Endodermal cell (in vitro differentiated cells): ENCODE results near the gene PTPRT. TPM values are rescaled to one million over a fixed set of nuclear protein-coding genes. Genes with fewer than 3 reads are reported as not detected.

Experiments used
- DNase-seq: peaks from one replicate; pipeline ENCODE4 v3.0.0-alpha.2; 2017
- H3K27ac ChIP-seq: 2 replicates; pipeline ENCODE4 v1.5.1; 2013; ENCODE audit warnings: mild to moderate bottlenecking, low read depth, low read length, moderate library complexity
- H3K27me3 ChIP-seq: 2 replicates; pipeline ENCODE4 v1.6.1; 2013; ENCODE audit warnings: mild to moderate bottlenecking, low read length, moderate library complexity; ENCODE audit not compliant: insufficient read depth, control insufficient read depth, poor library complexity, severe bottlenecking
- H3K36me3 ChIP-seq: 2 replicates; pipeline ENCODE4 v1.7.0; 2013; ENCODE audit warnings: mild to moderate bottlenecking, low read length, moderate library complexity; ENCODE audit not compliant: control insufficient read depth, insufficient read depth
- H3K4me1 ChIP-seq: one replicate; pipeline ENCODE4 v1.7.0; 2013; ENCODE audit warnings: low read length; ENCODE audit not compliant: control insufficient read depth, insufficient read depth
- H3K4me3 ChIP-seq: 2 replicates; pipeline ENCODE4 v1.5.1; 2013; ENCODE audit warnings: mild to moderate bottlenecking, low read length, moderate library complexity
- H3K9ac ChIP-seq: 2 replicates; pipeline ENCODE4 v1.6.1; 2013; ENCODE audit warnings: mild to moderate bottlenecking, low read length, moderate library complexity; ENCODE audit not compliant: poor library complexity, severe bottlenecking; ENCODE audit errors: extremely low read depth
- H3K9me3 ChIP-seq: 2 replicates; pipeline ENCODE4 v1.6.1; 2013; ENCODE audit warnings: mild to moderate bottlenecking, low read length, moderate library complexity; ENCODE audit not compliant: control insufficient read depth
- H3K27ac Mint-ChIP-seq: 2 replicates; pipeline ENCODE4 v1.8.0; 2020; ENCODE audit warnings: mixed read lengths
- H3K27me3 Mint-ChIP-seq: 2 replicates; pipeline ENCODE4 v1.8.0; 2021; ENCODE audit warnings: mild to moderate bottlenecking, mixed read lengths; ENCODE audit not compliant: insufficient read depth
- H3K36me3 Mint-ChIP-seq: 2 replicates; pipeline ENCODE4 v1.8.0; 2020; ENCODE audit warnings: low read depth, mixed read lengths
- H3K4me1 Mint-ChIP-seq: 2 replicates; pipeline ENCODE4 v1.8.0; 2020; ENCODE audit warnings: mixed read lengths
- H3K4me3 Mint-ChIP-seq: 2 replicates; pipeline ENCODE4 v1.8.0; 2020; ENCODE audit warnings: mild to moderate bottlenecking, moderate library complexity, mixed read lengths
- H3K9me3 Mint-ChIP-seq: 2 replicates; pipeline ENCODE4 v1.8.0; 2020; ENCODE audit warnings: mild to moderate bottlenecking, mixed read lengths
- WGBS, 2 experiments: methylation state at CpG; one replicate each; pipeline versions ENCODE4 v1.1.5 to v1.1.7; 2013; ENCODE audit warnings: missing lambda C conversion rate in 2 of 2, mixed read lengths in 1 of 2; ENCODE audit not compliant: insufficient coverage in 1 of 2, insufficient read length in 1 of 2; 5-methylcytosine and 5-hydroxymethylcytosine counted together
- total RNA-seq, 2 donors: library from RNA; stranded (reverse); fragmentation: NEBNext Ultra II Directional in 1 of 2; extraction: Animal tissue kit (Norgen Biotek cat#: 25700) in 1 of 2; gene quantifications; 2 replicates in 1 of 2; 3 replicates in 1 of 2; pipeline ENCODE4 v1.2.1, GENCODE V29; 2021
- TF ChIP-seq, protein P1 (sequence below): fragments of 200-600 bp; sonication (generic); conservative IDR thresholded peaks from 2 replicates; pipeline ENCODE4 v1.5.0; 2021; ENCODE audit warnings: antibody characterized with exemption, mild to moderate bottlenecking

Gene PTPRT
- total RNA-seq, 2 donors from 2014 or later, result 2.3 to 2.7 TPM

DNA sequence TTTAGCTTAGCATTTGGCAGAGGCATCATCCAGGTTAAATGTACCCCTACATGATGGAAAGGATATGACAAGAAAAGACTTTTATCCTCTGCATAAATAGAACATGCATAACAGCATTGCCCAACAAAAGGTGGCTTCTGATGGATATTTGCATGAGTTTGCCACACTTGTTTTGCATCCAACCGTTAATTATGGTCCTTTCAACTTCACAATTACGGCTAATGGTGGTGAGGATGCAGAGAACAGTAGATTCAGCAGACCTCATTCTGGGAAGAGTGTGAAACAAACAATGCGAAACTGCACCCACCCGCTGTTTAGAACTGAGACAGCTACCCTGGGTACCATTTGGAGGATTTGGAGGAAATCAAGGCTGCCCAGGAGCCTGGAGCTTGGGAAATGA lies 880.7 kb downstream of the PTPRT start:
- Histone ChIP-seq H3K27me3 (no peaks in the 10 kb centered on the region), H3K9ac (no peak overlapping the region)
- no peaks in the 10 kb centered on the region for H3K9me3 Mint-ChIP-seq

DNA sequence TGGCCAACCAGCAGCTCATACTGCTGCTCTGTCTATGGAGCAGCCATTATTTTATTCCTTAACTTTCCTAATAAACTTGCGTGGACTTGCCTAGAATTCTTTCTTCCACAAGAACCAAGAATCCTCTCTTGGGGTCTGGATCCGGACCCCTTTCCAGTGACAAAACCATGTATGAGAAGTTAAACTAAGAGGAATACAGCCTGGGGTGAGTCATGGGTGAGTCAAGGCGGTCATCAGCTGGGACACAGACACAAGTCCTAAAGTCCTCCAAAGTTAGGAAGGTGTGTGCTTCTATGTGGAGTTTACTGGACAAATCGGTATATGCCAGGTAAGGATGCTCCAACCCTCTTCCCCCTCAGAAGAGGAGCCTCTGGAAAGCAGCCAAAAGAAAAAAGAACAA lies 881.5 kb downstream of the PTPRT start:
- no peaks in the 10 kb centered on the region for H3K36me3 Mint-ChIP-seq
- no peaks in the 10 kb centered on the region for H3K27me3 ChIP-seq
- H3K36me3 ChIP-seq, result no peaks in the 10 kb centered on the region
- H3K9me3 ChIP-seq, result peaks cover 4% of the 10 kb centered on the region
- TF ChIP-seq, protein P1, sequence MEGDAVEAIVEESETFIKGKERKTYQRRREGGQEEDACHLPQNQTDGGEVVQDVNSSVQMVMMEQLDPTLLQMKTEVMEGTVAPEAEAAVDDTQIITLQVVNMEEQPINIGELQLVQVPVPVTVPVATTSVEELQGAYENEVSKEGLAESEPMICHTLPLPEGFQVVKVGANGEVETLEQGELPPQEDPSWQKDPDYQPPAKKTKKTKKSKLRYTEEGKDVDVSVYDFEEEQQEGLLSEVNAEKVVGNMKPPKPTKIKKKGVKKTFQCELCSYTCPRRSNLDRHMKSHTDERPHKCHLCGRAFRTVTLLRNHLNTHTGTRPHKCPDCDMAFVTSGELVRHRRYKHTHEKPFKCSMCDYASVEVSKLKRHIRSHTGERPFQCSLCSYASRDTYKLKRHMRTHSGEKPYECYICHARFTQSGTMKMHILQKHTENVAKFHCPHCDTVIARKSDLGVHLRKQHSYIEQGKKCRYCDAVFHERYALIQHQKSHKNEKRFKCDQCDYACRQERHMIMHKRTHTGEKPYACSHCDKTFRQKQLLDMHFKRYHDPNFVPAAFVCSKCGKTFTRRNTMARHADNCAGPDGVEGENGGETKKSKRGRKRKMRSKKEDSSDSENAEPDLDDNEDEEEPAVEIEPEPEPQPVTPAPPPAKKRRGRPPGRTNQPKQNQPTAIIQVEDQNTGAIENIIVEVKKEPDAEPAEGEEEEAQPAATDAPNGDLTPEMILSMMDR, result no peak
- H3K27ac ChIP-seq, result no peak overlapping the region
- H3K4me3 Mint-ChIP-seq, result no peak overlapping the region
- no peaks in the 10 kb centered on the region for H3K4me1 ChIP-seq
- no peak for DNase-seq
- peaks cover 4% of the 10 kb centered on the region for H3K4me1 Mint-ChIP-seq
- H3K9me3 Mint-ChIP-seq, result no peaks in the 10 kb centered on the region
- 91% methylated on average over 4 of the region's 4 CpGs; no CpG with 5 or more reads in 1 of the 2 experiments for WGBS, 2 experiments
- H3K9ac ChIP-seq, result no peak overlapping the region
- H3K27me3 Mint-ChIP-seq, result peaks cover 6% of the 10 kb centered on the region
- no peak overlapping the region for H3K27ac Mint-ChIP-seq
- no peak overlapping the region for H3K4me3 ChIP-seq

More for the DNA sequence above, 880.7 kb downstream of the PTPRT start:
- Histone ChIP-seq H3K27ac (no peak overlapping the region), H3K4me3 (no peak overlapping the region), H3K36me3 (no peaks in the 10 kb centered on the region), H3K4me1 (no peaks in the 10 kb centered on the region), H3K9me3 (peaks cover 9% of the 10 kb centered on the region)
- TF ChIP-seq, protein P1, result no peak
- H3K27ac Mint-ChIP-seq, result no peak overlapping the region
- H3K4me1 Mint-ChIP-seq, result peaks cover 4% of the 10 kb centered on the region
- DNase-seq, result peak; percentile 49
- peaks cover 2% of the 10 kb centered on the region for H3K27me3 Mint-ChIP-seq
- H3K36me3 Mint-ChIP-seq, result no peaks in the 10 kb centered on the region
- 78 to 79% methylated on average over 3 to 4 of the region's 4 CpGs for WGBS, 2 experiments
- H3K4me3 Mint-ChIP-seq, result no peak overlapping the region

DNA sequence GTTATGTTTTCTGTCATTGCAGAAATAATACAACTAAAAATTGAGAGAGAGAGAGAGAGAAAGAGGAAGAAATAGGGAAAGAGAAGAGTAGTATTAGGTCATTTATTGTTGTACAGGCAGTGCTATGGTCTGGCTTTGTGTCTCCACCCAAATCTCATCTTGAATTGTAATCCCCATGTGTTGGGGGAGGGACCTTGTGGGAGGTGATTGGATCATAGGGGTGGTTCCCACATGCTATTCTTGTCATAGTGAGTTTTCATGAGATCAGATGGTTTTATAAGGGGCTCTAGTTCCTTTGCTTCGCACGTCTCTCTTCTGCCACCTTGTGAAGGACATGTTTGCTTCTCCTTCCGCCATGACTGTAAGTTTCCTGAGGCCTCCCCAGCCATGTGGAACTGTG lies 894.1 kb downstream of the PTPRT start:
- Mint-ChIP-seq H3K4me1 (no peaks in the 10 kb centered on the region), H3K36me3 (no peaks in the 10 kb centered on the region), H3K27ac (no peak overlapping the region), H3K4me3 (no peak overlapping the region), H3K27me3 (peaks cover 2% of the 10 kb centered on the region), H3K9me3 (no peaks in the 10 kb centered on the region)
- Histone ChIP-seq H3K36me3 (no peaks in the 10 kb centered on the region), H3K9ac (no peak overlapping the region), H3K4me1 (no peaks in the 10 kb centered on the region), H3K27ac (no peak overlapping the region), H3K27me3 (no peaks in the 10 kb centered on the region), H3K9me3 (no peaks in the 10 kb centered on the region), H3K4me3 (no peak overlapping the region)
- WGBS, 2 experiments, result 89 to 90% methylated on average over 3 of the region's 3 CpGs
- TF ChIP-seq, protein P1, result peak; percentile 53
- DNase-seq, result no peak
